ENCODE results near the gene KCNH1. TPM values are rescaled to one million over a fixed set of nuclear protein-coding genes. Genes with fewer than 3 reads are reported as not detected.

The KCNH1 gene
- total RNA-seq, 1 donor from 2014 or later, result under 0.01 TPM

GRCh38 chr1:210647406-210648333, 486.3 kb downstream of the KCNH1 start:
- DNase-seq (ENCODE audit: low read depth) (no peak), FAIRE-seq (no peak)
- Histone ChIP-seq H3K27me3 (ENCODE audit: control insufficient read depth, insufficient read depth, low read length) (no peaks in the 10 kb centered on the region), H3K36me3 (ENCODE audit: control insufficient read depth, insufficient read depth, low read length) (no peaks in the 10 kb centered on the region), H3K4me3 (ENCODE audit: low read depth, low read length) (no peak overlapping the region)
- no peak for TF ChIP-seq CTCF (IDR thresholded peaks at IDR 0.05; ENCODE audit: insufficient read depth, low read length, severe bottlenecking)

GRCh38 chr1:210646258-210646616, 487.7 kb downstream of the KCNH1 start:
- Histone ChIP-seq H3K36me3 (ENCODE audit: control insufficient read depth, insufficient read depth, low read length) (no peaks in the 10 kb centered on the region), H3K4me3 (ENCODE audit: low read depth, low read length) (no peak overlapping the region), H3K27me3 (ENCODE audit: control insufficient read depth, insufficient read depth, low read length) (no peaks in the 10 kb centered on the region)
- FAIRE-seq (no peak), DNase-seq (ENCODE audit: low read depth) (no peak)
- no peak for TF ChIP-seq CTCF (IDR thresholded peaks at IDR 0.05; ENCODE audit: insufficient read depth, low read length, severe bottlenecking)

- FAIRE-seq, result no peak
- no peak for TF ChIP-seq CTCF (IDR thresholded peaks at IDR 0.05; ENCODE audit: insufficient read depth, low read length, severe bottlenecking)
Measured at GRCh38 chr1:210645582-210646257, 488.2 kb downstream of the KCNH1 start.

GRCh38 chr1:210641582-210641981, 492.4 kb downstream of the KCNH1 start:
- Histone ChIP-seq H3K36me3 (ENCODE audit: control insufficient read depth, insufficient read depth, low read length) (no peaks in the 10 kb centered on the region), H3K27me3 (ENCODE audit: control insufficient read depth, insufficient read depth, low read length) (no peaks in the 10 kb centered on the region), H3K4me3 (ENCODE audit: low read depth, low read length) (no peak overlapping the region)
- FAIRE-seq, result peak; percentile 36
- no peak for TF ChIP-seq CTCF (IDR thresholded peaks at IDR 0.05; ENCODE audit: insufficient read depth, low read length, severe bottlenecking)
- no peak for DNase-seq (ENCODE audit: low read depth)

More at GRCh38 chr1:210645582-210646257, 488.2 kb downstream of the KCNH1 start:
- Histone ChIP-seq H3K4me3 (ENCODE audit: low read depth, low read length) (no peak overlapping the region), H3K27me3 (ENCODE audit: control insufficient read depth, insufficient read depth, low read length) (no peaks in the 10 kb centered on the region), H3K36me3 (ENCODE audit: control insufficient read depth, insufficient read depth, low read length) (no peaks in the 10 kb centered on the region)
- DNase-seq (ENCODE audit: low read depth), result no peak

- H3K4me3 ChIP-seq (ENCODE audit: low read depth, low read length), result no peak overlapping the region
- H3K27me3 ChIP-seq (ENCODE audit: control insufficient read depth, insufficient read depth, low read length), result no peaks in the 10 kb centered on the region
- FAIRE-seq (no peak), DNase-seq (ENCODE audit: low read depth) (peak; percentile 19)
- H3K36me3 ChIP-seq (ENCODE audit: control insufficient read depth, insufficient read depth, low read length), result no peaks in the 10 kb centered on the region
- TF ChIP-seq CTCF (IDR thresholded peaks at IDR 0.05; ENCODE audit: insufficient read depth, low read length, severe bottlenecking), result no peak
Measured at GRCh38 chr1:210635108-210635507, 498.8 kb downstream of the KCNH1 start.
